HUES6 (cell line): ENCODE measurements around the gene TSPAN13.

ENCODE experiments used
- H3K27ac ChIP-seq: 2 replicates; pipeline ENCODE4 v1.7.0; 2013; ENCODE audit warnings: low read depth, mild to moderate bottlenecking, low read length, inconsistent platforms
- H3K27me3 ChIP-seq: 2 replicates; pipeline ENCODE4 v1.6.1; 2013; ENCODE audit warnings: low read length; ENCODE audit not compliant: control insufficient read depth, insufficient read depth
- H3K36me3 ChIP-seq: 2 replicates; pipeline ENCODE4 v1.6.1; 2013; ENCODE audit warnings: low read length; ENCODE audit not compliant: control insufficient read depth, insufficient read depth
- H3K4me1 ChIP-seq: 2 replicates; pipeline ENCODE4 v1.6.1; 2013; ENCODE audit warnings: low read length; ENCODE audit not compliant: control insufficient read depth, insufficient read depth
- H3K4me3 ChIP-seq: 2 replicates; pipeline ENCODE4 v1.5.1; 2013; ENCODE audit warnings: low read depth, low read length
- H3K9ac ChIP-seq: one replicate; pipeline ENCODE4 v1.6.1; 2013; ENCODE audit warnings: mild to moderate bottlenecking, low read length
- H3K9me3 ChIP-seq: 2 replicates; pipeline ENCODE4 v1.6.1; 2013; ENCODE audit warnings: low read depth, low read length; ENCODE audit not compliant: control insufficient read depth, insufficient read depth

TSPAN13 gene

DNA sequence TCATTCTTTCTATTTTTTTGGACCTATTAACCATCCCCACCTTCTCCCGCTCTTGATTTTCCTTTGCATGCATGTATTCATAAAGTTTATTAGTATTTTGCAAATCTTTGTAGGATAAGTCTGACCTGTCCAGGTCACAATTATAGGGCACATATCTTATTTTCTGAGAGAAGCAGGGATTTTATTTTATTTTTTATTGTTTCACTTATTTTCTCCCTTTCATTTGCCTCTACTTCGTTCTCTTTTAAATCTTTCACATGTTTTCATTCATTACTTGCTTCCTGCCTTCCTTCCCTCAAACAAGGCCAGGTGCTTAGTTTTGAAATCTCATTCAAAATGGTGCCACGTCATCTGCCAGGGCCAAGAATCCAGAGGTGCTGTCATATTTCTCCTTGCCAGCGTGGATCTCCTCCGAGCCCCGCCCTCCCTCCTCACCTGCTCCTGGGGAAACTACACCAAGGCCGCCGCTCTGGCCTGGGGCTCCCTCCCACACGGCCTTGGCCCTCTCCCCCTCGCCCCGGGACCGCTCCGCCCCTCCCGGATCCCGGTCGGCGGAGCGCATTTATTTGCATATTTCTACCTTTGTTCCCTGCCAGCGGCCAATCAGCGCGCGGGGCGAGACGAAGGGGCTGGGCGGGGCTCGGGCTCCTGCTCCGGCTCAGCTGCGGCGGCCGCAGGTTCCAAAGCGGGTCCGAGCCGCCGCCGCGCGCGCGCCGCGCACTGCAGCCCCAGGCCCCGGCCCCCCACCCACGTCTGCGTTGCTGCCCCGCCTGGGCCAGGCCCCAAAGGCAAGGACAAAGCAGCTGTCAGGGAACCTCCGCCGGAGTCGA, at the start of gene TSPAN13:
Gene TSPAN13, plus strand, starts transcription at position 654 of the 830 bp plus-strand sequence. CDS start 213 bp downstream, outside the sequence.
- H3K36me3 ChIP-seq, result no peaks in the 10 kb centered on the region
- peak within 1 kb of the TSS; percentile 89 for H3K4me3 ChIP-seq
- peak within 1 kb of the TSS; percentile 67 for H3K9ac ChIP-seq
- H3K4me1 ChIP-seq, result peaks cover 20% of the 10 kb centered on the region
- no peaks in the 10 kb centered on the region for H3K9me3 ChIP-seq
- H3K27me3 ChIP-seq, result peaks cover 12% of the 10 kb centered on the region
- H3K27ac ChIP-seq, result no peak within 1 kb of the TSS

DNA sequence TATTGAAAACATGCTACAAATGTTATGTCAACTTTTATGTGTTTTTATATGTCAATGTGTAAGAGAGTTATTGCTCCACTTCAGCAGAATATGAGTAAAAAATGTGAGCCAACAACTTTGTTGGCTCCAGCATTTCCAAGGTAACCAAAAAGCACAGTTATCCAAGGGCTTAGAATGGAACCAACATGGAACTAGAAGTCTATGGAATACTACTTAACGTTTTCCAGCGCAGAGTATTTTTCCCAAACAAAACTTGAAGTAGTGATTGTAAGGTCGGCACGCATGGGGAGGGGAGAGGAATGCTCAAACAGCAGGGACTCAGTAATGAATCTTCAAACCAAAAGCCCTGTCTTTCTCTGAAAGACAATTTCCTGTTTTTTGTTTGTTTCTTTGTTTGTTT, 45.0 kb upstream of the TSPAN13 start:
- no peak overlapping the region for H3K9ac ChIP-seq
- H3K27ac ChIP-seq, result no peak overlapping the region; the same call in 1 of the 2 replicates
- no peaks in the 10 kb centered on the region for H3K9me3 ChIP-seq
- 0 out of 2 replicates have a peak, but pooled peaks cover 14% of the 10 kb centered on the region for H3K4me1 ChIP-seq
- peaks cover 27% of the 10 kb centered on the region for H3K36me3 ChIP-seq
- no peak overlapping the region for H3K4me3 ChIP-seq
- no peaks in the 10 kb centered on the region for H3K27me3 ChIP-seq

DNA sequence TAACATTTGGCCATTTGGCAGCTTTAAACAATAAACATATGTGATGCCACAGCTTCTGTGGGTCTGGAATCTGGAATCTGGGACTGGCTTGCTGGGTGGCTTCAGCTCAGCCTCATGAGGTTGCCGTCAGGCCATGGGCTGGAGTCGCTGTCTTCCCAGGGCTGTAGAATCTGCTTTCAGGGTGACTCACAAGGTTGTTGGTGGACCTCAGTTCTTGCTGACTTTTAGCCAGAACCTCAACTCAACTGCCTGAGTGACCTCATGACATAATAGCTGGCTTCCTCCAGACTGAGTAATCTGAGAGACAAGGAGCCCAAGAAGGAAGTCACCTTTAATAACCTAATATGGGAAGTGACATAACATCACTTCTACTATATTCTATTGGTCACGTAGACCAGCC, 44.6 kb upstream of the TSPAN13 start:
- Histone ChIP-seq H3K4me3 (no peak overlapping the region), H3K9me3 (no peaks in the 10 kb centered on the region), H3K36me3 (peaks cover 24% of the 10 kb centered on the region), H3K9ac (no peak overlapping the region), H3K27ac (no peak overlapping the region; the same call in 1 of the 2 replicates), H3K27me3 (no peaks in the 10 kb centered on the region), H3K4me1 (0 out of 2 replicates have a peak, but pooled peaks cover 14% of the 10 kb centered on the region)

DNA sequence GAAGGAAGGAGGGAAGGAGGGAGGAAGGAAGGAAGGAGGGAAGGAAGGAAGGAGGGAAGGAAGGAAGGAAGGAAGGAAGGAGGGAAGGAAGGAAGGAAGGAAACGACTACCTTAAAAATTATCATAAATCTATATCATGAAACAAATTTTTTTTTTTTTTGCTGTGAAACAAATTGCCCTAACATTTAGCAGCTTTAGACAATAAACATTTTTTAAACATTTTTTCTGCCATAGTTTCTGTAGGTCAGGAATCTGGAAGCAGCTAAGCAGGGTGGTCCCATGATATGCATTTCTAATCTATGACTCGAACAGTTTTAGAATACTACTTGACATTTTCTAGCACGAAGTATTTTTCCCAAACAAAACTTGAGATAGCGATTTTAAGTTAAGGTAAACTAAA, 42.9 kb upstream of the TSPAN13 start:
- H3K36me3 ChIP-seq, result peaks cover 10% of the 10 kb centered on the region
- H3K27ac ChIP-seq, result no peak overlapping the region
- H3K9ac ChIP-seq, result no peak overlapping the region
- no peak overlapping the region for H3K4me3 ChIP-seq
- no peaks in the 10 kb centered on the region for H3K27me3 ChIP-seq
- H3K9me3 ChIP-seq, result no peaks in the 10 kb centered on the region
- H3K4me1 ChIP-seq, result 0 out of 2 replicates have a peak, but pooled peaks cover 14% of the 10 kb centered on the region

DNA sequence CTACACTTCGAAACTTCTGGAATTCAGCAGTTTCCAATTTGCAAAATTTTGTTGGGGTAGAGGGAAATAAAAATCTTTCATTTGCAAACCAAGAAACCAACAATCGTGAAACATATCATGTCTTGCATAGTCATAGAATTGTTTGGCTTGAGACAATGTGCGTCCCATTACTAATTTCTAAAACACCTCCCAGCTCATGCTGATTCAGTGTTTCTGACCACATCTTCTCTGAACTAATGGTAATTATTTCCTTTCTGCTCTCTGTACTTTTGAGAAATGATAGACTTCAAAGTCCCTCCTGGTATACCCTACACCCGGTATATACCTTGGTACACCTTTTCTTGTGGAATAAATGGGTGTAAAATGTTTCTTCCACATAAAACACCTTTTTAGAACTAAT, 41.8 kb upstream of the TSPAN13 start:
- no peaks in the 10 kb centered on the region; the same call in 1 of the 2 replicates for H3K36me3 ChIP-seq
- no peak overlapping the region for H3K4me3 ChIP-seq
- H3K4me1 ChIP-seq, result 0 out of 2 replicates have a peak, but pooled peaks cover 14% of the 10 kb centered on the region
- no peaks in the 10 kb centered on the region for H3K27me3 ChIP-seq
- H3K9ac ChIP-seq, result no peak overlapping the region
- no peak overlapping the region for H3K27ac ChIP-seq
- no peaks in the 10 kb centered on the region for H3K9me3 ChIP-seq

DNA sequence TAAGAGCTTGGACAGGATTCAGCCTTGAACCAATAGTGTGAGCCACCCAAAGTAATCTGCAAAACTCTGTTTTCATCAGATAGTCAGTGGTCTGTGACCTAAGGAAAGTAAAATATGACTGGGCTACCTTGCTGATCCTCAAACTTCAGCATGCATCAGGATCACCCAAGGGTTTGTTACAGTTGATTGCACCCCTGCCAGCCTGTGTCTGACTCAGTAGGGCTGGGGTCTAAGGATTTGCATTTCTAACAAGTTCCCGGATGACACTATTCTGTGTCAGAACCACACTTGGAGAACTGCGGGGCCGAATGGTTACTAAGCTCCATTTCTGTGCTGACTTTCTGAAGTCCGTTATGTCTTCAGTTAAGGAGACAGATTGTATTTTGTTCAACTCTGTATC, 40.6 kb upstream of the TSPAN13 start:
- H3K4me3 ChIP-seq, result no peak overlapping the region
- H3K9me3 ChIP-seq, result no peaks in the 10 kb centered on the region
- no peaks in the 10 kb centered on the region for H3K27me3 ChIP-seq
- no peaks in the 10 kb centered on the region for H3K36me3 ChIP-seq
- 0 out of 2 replicates have a peak, but pooled peaks cover 14% of the 10 kb centered on the region for H3K4me1 ChIP-seq
- H3K27ac ChIP-seq, result no peak overlapping the region
- no peak overlapping the region for H3K9ac ChIP-seq

DNA sequence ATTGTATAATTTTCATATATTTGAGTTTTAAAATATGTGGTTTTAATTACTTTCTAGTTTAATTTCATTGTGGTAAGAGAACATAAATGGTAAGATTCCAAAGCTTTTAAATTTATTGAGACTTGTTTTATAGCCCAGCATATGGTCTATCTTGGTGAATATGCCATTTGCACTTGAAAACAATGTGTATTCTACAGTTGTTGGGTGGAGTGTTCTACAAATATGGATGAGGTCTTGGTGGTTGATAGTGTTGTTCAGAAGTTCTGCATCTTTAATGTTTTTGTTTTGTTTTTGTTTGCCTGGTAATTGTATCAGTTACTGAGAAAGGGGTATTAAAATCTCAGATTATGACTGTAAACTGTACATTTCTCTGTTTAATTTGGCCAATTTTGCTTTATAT, 37.6 kb upstream of the TSPAN13 start:
- no peaks in the 10 kb centered on the region for H3K36me3 ChIP-seq
- no peak overlapping the region for H3K9ac ChIP-seq
- H3K9me3 ChIP-seq, result no peaks in the 10 kb centered on the region
- no peak overlapping the region for H3K4me3 ChIP-seq
- no peak overlapping the region for H3K27ac ChIP-seq
- 0 out of 2 replicates have a peak, but pooled peaks cover 6% of the 10 kb centered on the region for H3K4me1 ChIP-seq
- H3K27me3 ChIP-seq, result no peaks in the 10 kb centered on the region

DNA sequence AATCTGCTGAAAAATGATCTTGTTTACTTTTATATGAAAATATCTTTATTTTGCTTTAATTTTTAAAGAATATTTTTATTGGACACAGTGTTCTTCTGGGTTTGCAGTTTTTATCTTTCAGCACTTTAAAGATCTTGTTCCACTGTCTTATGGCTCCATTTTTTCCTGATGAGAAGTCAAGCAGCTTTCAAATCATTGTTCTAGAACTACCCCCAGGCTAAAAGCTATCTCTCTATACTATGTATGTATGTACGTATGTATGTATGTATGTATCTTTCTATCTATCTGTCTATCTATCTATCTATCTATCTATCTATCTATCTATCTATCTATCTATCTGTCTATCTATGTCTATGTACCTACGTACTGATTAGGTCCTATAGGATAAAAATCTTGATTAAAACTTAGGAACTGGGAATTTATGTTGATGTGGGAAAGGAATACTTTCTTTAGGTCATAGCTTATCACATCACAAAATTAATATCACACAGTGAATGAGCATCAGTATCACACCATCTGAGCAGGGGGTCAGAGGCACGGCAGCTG, 35.4 kb upstream of the TSPAN13 start:
- 0 out of 2 replicates have a peak, but pooled peaks cover under 1% of the 10 kb centered on the region for H3K4me1 ChIP-seq
- no peak overlapping the region for H3K27ac ChIP-seq
- no peaks in the 10 kb centered on the region for H3K27me3 ChIP-seq
- H3K4me3 ChIP-seq, result no peak overlapping the region
- H3K9ac ChIP-seq, result no peak overlapping the region
- no peaks in the 10 kb centered on the region for H3K36me3 ChIP-seq
- no peaks in the 10 kb centered on the region for H3K9me3 ChIP-seq

DNA sequence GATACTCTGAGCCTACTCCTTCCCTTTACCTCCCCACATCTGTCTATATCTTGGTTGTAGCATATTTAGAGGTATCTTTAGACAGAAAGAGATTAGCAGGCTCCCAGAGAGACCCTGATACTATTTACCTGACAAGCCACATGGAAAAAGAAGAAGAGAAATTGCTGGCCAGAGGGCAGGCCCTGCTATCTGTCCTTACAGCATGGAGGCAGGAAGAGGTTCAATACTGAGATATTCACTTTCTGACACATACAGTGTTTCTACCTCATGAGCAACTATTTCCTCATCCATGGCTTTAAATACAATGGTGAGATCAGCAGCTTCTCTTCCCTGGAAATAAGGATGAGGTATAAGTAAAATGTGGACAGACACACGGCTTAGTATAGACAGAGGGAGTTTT, 33.9 kb upstream of the TSPAN13 start:
- Histone ChIP-seq H3K4me1 (no peaks in the 10 kb centered on the region), H3K27ac (no peak overlapping the region)

DNA sequence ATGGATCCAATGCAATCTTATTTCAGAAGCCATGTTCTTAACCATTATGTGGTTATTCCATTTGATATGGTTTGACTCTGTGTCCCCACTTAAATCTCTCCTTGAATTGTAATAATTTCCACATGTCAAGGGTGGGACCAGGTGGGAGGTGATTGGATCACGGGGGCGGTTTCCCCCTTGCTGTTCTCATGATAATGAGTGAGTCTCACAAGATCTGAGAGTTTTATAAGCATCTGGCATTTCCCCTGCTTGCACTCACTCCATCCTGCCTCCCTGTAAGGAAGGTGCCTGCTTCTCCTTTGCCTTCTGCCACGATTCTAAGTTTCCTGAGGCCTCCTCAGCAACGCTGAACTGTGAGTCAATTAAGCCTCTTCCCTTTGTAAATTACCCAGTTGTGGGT, 32.0 kb upstream of the TSPAN13 start:
- Histone ChIP-seq H3K4me1 (no peaks in the 10 kb centered on the region), H3K36me3 (no peaks in the 10 kb centered on the region), H3K27me3 (no peaks in the 10 kb centered on the region), H3K9ac (no peak overlapping the region), H3K4me3 (no peak overlapping the region), H3K9me3 (no peaks in the 10 kb centered on the region), H3K27ac (no peak overlapping the region)

More for the DNA sequence above, 33.9 kb upstream of the TSPAN13 start:
- Histone ChIP-seq H3K9ac (no peak overlapping the region), H3K36me3 (no peaks in the 10 kb centered on the region), H3K27me3 (no peaks in the 10 kb centered on the region), H3K9me3 (no peaks in the 10 kb centered on the region), H3K4me3 (no peak overlapping the region)

DNA sequence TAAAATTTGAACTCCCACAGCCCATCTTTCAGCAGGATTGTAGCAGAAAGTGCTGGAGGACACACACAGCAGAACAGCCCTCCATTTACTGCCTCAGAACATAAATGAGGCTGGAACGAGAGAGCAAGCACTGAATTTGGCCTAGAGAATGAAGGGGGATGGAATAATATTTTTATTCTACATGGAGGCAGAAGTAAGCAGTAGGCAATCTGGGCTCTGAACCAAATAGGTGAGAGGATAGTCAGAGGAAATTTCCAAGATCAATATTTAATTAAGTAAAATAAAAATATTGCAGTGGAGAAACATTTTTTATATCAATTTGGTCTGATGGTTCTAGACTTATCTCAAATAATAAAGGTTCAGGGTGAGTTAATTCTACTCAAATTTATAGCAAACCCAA, 29.2 kb upstream of the TSPAN13 start:
- no peaks in the 10 kb centered on the region for H3K9me3 ChIP-seq
- H3K4me1 ChIP-seq, result no peaks in the 10 kb centered on the region
- H3K4me3 ChIP-seq, result no peak overlapping the region
- no peaks in the 10 kb centered on the region for H3K36me3 ChIP-seq
- no peaks in the 10 kb centered on the region for H3K27me3 ChIP-seq
- no peak overlapping the region for H3K27ac ChIP-seq
- H3K9ac ChIP-seq, result no peak overlapping the region
